ENCODE measurements around the gene PRDM5.
A peak's percentile ranks its signal among the peaks of the same experiment; 100 is the strongest.

PRDM5 gene

DNA sequence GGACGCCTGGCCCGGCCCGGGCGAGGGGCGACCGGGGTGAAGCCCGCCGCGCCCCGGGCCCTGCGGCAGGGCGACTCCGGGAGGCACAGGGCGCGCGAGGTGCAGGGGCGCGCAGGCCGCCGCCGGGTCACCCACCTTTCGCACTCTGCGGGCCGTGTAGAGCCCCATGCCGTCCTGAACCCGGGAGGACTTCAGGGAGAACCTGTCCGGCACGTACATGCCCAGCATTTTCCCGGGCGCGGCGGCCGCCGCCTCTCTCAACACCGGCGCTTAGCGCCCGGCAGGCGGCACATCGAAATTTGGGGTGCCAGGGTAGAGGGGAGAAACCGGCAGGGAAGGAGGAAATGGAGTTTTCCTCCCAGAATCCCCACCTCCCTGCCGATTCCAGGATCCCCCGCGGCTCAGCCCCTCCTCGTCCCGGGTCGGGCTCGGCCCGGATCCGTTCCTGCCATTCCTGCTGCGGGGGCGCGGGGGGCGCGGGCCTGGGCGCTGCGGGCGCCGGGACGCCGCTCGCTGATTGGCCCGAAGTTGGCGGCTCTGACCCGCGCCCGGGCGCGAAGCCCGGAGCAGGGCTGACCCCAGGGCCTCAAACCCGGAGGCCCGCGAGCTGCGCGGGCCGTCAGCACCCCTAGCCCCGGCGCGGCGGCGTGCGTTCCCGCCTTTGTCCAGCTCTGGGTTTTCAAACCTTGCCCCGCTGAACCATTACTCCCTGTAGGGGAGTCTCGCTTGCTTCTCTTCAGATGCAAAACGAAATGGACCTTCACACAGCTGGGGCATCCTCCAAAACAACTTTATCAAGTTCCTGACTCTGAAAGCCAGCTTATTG is at the start of gene PRDM5:
TSS of gene PRDM5 (minus strand) at position 346 of the 826 bp plus-strand sequence. CDS start at position 228, 118 bp downstream.
- peak; percentile 41 for DNase-seq

DNA sequence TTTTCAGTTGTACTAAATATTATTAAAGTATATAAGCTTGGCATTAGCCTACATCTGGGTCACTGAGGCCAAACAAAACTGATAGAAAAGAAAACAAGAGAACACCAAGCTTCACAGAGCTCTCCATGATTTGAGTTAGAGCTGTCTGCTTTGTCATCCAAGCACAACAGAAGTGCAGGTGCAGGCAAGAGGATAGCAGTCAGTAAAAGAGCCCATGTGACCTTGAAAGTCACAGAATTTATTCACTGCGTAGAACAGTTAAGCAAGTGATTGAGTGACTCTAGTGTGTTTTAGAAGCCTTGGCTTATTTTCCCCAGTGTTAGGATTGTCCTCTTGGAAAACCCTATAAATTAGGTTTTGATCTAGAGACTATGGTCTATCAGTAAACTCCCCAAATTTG is 49.4 kb upstream of the PRDM5 start:
- DNase-seq: no peak

DNA sequence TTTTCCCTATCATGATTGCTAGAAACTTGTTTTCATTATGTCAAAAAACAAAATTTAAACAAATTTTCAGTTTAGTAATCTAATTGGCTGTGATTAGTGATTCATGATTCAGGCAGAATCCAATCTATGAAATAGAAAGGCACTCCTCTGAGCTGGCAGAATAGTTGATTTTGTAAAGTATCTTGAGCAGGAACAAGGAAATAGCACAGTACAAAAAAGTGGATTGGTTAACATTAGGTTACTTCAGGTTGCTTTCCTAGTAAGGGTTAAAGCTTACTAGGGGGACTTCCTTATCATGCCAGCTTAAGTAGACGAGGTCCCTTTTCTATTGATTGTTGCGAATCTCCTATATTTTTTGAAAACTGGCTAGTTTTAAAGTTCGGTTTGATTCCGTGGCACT is 43.4 kb upstream of the PRDM5 start:
- DNase-seq: no peak

DNA sequence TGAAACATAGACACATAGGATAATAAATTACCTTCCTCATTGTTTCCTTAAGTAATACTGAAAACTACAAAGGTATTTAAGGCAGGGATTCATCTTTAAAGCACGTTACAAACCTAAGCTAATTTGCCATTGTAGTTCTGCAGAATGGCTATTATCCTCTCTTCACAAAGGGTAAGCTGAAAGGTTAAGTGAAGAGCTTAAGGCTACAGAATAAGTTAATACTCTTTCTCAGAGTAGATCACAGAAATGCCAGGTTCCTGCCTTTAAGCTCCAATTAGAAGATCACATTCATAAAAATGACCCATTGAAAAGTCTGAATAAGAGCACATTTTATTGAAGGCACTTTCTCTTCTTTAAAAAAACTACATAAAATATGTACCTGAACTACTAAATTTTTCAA is 42.1 kb upstream of the PRDM5 start:
- DNase-seq: no peak

DNA sequence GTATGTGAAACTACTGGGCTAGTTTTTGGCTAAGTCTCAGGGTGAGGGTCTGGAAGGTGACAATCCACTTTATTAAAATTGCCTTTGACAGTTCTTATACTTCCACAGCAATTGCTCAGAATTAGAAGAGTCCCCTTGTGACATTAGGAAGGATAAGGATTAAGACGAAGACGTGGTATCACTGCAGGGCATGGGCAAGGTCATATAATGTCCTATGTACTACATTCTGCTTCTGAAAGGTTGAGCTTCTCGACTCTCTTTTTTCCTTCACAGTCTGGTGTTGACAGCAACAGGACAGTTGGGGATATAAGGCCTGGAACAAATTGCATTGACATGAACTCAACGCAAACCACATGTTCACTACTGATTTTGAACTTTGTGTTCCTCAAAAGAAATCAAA is 40.9 kb upstream of the PRDM5 start:
- no peak for DNase-seq

DNA sequence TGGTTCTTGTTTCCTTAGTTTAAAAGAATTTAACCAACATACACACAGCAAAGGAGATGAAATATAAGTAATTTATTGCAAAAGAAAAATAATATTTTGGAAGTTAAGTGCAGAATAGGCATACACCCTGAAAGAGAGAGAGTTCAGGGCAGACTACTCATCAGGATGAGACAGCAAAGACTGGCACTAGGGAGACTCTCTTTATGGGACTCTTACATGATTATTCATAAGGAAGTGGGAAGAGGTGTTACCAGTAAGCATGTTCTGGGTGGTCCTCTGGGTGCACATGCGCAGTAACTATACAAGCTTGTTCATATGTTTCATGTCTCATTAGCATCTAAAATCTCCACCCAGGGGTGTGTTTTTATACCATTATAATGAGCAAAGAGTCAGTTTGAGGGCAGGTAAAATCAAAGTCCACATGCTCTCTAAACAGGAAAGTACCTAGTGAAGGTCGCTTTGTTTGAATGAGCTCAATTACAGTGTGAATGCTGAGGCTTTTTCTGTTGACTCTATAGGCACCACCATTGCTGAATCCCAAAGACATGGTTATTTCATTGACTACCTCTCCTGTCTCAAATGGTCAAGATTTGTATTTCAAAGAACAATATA is 38.2 kb upstream of the PRDM5 start:
- DNase-seq: no peak

DNA sequence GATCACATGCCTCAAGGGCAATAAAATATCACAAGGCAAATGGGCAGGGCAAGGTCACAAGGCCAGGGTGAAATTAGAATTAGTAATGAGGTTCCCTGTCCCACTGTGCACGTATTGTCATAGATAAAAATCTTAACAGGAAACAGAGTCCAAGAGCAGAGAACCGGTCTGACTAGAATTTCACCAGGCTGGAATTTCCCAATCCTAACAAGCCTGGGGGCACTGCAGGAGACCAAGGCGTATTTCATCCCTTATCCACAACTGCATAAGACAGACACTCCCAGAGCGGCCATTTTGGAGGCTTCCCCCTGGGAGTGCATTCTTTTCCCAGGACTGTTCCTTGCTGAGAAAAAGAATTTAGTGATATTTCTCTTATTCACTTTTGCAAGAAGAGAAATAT is 25.9 kb upstream of the PRDM5 start:
- no peak for DNase-seq

DNA sequence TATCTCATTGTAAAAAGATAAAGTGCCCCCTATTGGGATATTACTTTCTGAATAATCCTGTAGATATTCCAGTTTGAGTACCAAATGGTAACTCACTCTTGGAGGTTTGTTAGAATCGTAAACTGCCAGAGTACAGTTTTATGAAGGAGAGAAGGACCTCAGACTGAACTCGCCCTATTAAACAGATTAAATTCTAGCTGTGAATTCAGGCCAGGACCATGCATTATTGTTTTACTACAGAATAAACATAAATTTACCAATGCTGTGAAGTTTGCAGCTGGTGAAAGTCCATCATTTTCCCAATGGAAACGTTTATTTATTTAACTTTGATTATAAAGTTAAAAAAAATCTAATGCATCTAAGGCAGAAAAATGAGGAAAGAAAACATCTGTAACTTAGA is 20.2 kb upstream of the PRDM5 start:
- DNase-seq: no peak

DNA sequence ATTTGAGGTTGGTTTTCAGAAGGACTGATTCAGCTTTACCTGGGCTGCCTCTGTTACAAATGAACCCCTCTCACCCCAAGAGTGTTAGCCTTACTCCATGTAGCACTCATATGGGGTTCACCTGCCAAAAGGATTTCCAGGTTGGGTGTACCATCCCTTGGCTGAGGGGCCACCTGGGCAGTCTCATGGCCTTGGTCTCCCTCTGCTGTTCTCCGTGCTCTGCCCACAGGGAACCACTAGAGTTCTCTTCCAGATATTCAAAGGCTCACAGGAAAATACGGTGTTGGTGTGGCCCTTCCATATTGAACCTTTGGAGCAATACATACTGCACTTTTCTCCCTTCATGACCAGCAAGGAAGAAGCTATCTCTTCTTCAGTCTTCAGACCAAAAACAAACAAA is 18.0 kb upstream of the PRDM5 start:
- no peak for DNase-seq

DNA sequence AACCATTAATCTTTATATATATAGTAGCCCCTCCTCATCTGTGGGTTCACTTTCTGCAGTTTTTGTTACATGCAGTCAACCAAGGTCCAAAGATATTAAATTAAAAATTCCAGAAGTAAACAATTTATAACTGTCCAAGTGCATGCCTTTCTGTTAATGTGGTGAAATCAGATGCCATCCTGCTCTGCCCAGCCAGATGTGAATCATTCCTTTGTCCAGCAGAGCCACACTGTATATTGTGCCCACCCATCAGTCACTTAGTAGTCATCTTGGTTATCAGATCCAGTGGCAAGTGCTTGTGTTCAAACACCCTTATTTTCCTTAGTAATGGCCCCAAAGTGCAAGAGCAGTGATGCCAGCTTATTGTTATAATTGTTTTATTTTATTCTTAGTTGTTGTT is 17.2 kb upstream of the PRDM5 start:
- DNase-seq: no peak

DNA sequence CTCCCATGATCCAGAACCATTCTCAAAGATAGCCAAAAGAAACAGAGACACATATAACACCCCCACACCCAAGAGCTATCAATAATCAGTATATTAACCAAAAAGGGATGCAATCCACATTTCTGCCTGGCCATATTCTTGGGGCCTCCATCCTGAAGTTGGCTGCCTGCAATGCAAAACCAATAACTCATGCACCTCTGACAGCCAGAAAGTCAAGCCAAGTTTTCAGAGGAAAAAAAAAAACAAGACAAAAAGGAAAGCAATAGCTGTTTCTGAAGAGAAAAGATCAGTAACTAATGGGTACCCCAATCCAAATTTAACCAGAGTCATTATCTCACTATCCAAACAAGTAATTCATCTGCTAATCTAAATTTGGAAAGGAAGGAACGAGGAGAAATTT is 7.3 kb upstream of the PRDM5 start:
- no peak for DNase-seq

DNA sequence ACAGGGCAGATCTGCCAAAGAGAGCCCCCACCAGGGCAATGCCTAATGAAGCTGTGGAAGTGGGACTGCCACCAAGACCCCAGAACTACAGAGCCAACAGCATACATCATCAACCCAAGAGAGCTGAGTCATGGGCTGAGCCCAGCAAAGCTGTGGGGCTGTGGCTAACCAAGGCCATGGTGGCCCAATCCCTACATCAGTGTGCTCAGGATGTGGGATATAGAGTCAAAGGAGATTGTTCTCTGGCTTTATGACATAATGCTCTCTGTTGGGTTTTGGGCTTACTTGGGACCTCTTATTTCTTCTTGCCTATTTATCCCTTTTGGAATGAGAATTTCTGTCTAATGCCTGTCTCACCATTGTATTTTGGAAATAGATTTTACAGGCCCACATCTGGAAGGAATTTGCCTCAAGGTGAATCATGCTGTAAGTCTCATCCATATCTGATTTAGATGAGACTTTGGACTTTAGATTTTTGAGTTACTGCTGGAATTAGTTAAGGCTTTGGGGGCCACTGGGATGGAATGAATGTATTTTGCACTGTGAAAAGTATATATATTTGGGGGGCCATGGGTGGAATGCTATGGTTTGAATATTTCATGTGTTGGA is 5.4 kb upstream of the PRDM5 start:
- DNase-seq: no peak

DNA sequence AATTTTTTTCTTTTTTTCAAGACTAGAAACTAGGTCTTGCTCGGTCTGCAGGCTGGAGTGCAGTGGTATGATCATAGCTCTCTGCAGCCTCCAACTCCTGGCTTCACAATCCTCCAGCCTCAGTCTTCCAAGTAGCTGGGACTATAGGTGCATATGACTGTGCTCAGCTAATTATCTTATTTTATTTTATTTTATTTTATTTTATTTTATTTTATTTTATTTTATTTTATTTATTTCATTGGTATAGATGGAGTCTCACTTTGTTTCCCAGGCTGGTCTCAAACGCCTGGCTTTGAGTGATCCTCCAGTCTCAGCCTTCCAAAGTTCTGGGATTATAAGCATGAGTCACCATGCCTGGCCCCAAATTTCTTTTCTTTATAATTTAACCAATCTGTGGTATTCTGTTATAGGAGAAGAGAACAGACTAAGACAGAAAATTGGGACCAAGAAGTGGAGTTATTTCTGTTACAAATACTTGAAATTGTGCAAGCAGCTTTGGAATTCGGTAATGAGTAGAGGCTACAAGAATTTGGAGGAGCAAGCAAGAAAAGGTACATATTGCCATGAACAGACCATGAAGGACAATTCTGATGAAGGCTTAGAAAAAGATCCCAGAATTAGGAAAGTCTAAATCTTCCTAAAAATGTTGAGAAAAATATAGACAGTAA is 4.0 kb upstream of the PRDM5 start:
- no peak for DNase-seq

DNA sequence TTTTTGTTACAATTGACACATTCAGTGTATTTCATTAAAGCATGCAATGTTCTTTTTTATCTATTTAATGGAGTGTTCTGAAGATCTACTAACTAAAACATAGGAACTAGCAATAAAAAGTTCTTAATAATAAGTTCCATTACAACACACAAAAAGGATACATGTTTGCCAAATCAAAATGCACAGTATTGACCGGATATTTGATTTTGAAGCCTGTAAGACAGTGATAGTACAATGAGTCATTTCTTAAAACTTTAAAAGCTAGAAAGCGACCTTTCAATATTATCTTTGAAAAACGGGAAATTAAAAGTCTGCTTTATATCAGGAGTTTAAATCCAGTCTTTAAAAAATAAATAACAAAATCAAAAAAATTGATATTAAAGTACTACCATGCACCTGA is 2.4 kb upstream of the PRDM5 start:
- DNase-seq: no peak

DNA sequence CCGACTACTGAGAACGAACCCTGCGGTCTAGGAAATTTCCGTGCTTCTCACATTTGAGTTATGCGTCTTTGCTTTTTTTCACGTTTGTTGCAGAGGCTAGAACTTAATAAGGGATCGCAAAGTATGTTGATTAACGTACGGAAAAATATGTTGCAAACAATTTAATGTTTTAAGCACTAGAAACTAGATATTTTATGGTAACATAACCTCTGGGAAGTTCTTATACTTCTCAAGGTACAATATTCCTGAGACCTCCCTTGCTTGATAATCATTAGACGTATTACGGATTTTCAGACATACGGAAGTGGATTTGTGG is 639 bp upstream of the PRDM5 start:
- DNase-seq: no peak

DNA sequence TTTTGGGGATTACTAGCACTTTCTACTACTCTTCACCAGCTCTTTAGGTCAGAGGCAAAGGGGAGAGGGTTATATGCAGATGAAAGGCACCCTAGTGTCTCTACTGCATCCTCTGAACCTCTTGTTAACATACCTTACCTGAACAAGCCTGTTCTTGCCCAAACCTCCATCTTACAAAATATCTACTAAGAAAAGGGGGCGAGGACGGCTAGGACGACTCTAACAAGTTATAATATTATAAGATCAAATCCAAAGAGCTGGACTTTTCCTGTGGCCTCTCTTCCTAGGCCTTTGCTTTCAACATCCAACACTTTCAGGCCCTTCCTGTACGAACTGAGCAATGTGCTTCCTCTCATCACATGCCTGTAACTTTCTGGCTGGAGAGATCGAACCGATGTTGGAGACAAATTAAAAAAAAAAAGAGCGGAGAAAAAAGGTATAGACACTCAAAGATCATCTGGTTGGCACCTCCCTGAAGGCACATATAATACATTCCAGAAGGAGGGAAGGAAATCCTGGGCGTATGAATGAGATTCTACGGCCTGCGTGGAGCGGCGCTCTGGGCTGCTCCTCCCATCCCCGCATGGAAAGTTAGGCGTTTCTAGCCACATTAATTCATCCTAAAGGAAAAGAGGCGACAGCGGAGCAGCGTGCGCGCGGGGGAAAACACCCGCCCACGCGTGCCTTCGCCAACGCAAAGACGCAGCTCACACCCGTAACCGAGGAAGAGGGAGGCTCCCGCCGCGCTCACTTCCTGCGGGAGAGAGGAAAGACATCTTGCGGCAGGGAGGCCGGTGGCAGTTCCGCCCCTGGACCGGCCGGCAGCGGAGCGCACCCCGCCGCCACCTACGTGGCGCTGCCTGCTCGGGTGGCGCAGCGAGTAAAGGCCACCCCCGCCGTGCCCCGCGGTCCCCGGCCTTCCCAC is 808 bp downstream of the PRDM5 start:
- peak; percentile 53 for DNase-seq

DNA sequence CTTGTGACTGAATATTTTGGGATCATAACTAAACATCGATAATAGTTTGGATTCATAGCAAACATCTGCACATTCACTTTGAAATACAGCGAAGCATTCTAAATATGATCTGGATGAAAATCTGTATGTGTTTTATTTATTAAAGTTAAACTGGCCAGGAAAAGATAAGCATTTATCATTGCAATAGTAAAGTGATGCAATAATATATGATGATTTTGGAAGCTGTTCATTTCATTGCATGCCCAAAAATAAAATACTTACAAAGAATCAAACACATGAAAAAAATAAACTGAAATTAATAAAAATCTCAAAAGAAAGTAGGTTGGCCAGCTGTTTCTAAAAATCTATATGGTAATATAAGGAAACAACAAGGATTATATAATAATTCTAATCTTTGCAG is 1.9 kb downstream of the PRDM5 start:
- DNase-seq: no peak

DNA sequence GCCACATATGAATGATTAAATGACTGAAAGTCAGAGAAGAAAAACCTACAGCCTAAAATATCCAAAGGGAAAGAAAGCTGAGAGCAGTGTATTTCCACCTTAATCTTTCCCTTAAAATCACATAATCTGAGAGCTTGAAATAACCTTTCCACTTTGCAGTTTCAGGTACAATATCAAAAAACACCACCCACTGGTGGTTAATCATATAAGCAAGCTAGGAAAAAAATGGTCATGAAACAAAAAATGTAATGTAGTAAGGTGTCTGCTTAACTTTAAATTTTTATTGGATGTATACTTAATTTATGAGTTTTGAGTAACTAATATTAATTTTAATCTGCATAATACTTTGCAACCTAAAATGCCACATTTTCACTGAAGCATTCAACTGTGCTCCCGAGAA is 3.2 kb downstream of the PRDM5 start:
- no peak for DNase-seq

DNA sequence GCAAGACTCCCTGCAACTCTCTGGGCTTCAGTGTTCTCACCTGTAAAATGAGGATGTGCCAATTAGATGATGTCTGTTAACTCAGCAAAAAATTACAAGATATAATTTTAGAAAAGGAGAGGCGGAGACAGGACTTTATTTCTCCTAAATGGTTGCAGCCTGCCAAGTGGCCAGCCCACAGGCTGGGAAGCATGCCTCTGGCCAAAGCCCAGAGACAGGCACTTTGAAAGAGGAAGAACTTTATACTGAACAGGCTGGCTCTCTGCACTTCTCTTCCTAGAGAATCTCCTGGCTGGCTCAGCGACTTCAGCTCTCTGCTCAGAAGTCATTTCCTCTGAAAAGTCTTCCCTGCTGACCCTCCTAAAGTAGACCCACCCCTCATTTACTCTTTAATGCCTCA is 3.7 kb downstream of the PRDM5 start:
- DNase-seq: no peak

DNA sequence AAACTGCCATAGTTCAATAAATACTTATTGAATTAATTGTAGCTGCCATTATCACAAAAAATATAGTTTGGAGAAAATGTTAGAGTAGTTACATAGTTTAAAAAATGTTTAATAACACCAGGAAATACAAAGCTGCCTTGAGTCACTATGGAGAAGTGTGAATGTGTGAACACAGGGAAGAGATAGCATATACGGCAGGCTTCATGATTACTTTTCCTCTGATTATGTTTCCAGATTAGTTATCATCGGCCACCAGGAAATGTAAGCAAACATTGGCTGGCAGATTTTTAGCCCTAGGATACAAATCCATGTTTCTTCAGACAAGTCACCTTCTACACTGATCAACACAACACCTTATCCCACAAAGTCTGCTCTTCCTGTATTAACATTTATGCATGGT is 4.4 kb downstream of the PRDM5 start:
- no peak for DNase-seq

DNA sequence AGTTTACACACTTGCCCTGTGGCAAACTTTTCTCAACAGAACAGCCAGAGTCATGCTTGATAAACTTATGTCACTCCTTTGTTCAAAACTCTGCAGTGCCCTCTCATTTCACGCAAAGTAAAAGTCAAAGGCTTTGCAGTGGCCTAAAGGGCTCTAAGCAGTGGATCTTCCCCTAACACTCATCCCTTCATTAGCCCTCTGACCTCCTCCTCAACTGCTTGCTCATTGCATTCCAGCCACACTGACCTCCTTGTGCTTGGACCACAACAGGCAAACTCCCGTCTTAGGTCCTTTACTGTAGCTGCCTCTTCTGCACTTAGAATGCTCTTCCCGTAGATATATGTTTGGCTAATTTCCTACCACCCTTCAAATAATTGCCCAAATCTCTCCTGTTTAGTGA is 5.6 kb downstream of the PRDM5 start:
- no peak for DNase-seq

DNA sequence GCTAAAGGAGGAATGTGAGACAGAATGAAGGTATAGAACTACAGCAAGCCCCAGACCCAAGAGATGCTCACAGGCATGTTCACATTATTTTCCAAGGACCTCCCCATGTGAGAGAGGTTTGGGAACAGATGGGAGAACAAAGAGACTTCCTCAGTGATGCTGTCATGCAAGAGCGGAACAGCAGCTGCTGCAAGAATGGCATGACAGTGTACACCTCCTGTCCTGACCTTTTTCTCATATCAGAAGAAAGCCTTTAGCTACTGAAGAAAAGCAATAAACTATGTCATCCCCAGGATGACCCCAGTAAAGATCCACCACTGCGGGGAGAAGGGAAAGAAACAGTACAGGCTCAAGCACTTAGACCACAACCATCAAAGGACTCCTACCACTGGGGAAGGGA is 7.2 kb downstream of the PRDM5 start:
- no peak for DNase-seq

DNA sequence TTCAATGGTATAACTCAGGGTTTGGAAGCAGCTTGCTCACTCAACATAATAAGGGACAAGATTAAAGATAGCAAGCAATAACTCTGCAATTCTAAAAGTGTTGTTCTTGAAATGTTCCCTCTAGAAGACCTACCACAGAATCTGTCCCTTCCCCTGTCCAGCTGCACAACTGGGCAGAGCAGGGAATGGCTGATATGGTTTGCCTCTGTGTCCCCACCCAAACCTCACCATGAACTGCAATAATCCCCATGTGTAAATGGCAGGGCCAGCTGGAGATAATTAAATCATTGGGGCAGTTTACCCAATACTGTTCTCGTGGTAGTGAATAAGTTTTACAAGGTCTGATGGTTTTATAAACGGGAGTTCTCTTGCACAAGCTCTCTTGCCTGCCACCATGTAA is 19.1 kb downstream of the PRDM5 start:
- DNase-seq: no peak

Data from CD4-positive, alpha-beta T cell treated with Interleukin-17A for 4 hours (primary cell).